Stimulated activated CD4-positive, alpha-beta T cell treated with anti-CD3 and anti-CD28 coated beads, Interleukin-4, amount 100 ng/mL, for 48 hours (primary cell): Measurements from ENCODE around the gene BOK.
A peak's percentile ranks its signal among the peaks of the same experiment; 100 is the strongest.

Experiments
- DNase-seq, 2 donors: peaks; one replicate each; pipeline ENCODE4 v3.0.0-alpha.2; 2020; ENCODE audit warnings: low read depth in 2 of 2

BOK gene

GRCh38 chr2:241538838-241539615 lies 19.5 kb upstream of the BOK start:
- no peak for DNase-seq

GRCh38 chr2:241539616-241540374 lies 18.8 kb upstream of the BOK start:
- DNase-seq, result no peak

DNA sequence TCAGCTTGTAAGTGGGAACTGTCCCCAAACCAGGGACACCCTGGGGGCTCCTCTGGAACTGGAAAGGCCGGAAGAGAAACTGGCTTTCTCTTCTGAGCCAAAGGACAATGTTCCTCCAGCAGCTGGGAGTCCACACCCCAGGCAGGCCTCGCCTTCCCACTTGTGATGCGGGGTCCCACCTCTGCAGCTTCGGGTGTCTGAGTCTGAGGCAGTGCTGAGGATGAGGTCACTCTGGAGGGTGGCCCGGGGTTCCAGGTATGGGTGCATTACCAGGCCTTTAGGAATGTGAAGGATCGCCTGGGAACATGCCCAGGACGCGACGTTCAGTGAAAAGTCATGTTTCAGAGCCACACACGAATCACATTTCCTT lies 18.2 kb upstream of the BOK start:
- no peak for DNase-seq

- peak; percentile 50 to 82 for DNase-seq
These were observed 17.6 kb upstream of the BOK start for GRCh38 chr2:241540771-241541561.

DNA sequence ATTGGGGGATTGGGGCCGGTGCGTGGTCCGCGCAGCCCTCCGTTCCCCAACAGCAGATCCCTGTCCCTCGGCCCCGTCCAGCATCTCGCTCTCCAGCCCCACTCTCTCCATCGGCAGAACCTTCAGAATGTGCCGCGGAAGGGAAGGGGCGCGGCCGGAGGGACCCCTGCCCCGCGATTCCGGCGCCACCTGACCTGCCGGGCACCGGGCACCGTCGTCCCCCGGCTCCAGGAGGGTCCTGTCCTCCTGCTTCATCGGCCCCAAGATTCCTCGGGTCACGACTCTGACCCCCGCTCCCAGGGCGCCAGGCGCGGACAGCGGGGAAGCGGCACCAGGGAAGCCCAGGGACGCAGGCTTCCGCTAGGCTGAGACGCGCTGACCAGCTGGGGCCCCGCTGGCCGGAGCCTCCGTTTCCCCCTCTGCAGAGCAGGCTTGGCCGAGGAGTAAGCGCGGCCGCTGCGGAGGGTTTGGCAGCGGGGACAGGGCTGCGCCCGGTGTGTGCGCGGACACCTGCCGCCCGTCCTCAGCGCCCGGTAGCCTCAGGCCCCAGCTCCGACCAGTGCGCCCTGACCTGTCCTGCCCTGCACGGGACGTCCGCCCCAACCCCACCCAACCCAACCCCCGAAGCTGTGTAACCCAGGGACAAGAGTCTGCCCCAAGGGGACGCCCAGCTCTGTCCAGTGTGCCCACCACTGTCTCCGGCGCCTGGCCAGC lies 16.8 kb upstream of the BOK start:
- no peak for DNase-seq

- no peak for DNase-seq
These were observed 16.3 kb upstream of the BOK start for GRCh38 chr2:241542278-241542605.

DNA sequence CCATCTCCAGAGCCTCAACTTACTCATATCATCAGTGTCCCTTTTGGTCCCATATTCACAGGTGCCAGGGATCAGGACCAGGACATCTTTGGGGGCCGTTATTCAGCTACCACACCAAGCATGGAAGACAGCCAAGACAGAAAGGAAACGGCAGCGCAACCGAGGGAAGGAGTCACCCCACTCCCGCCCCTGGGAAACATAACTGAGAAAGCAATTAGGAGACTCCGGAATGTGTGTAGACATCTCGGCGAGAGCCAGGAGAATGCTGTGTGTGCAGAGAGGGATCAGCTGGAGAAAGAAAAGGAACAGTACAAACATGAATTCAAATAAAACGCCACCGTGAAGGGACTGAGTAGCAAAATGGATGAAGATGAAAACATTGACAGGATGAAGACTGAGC lies 13.4 kb upstream of the BOK start:
- DNase-seq, result no peak

- DNase-seq, result no peak
These were observed 12.7 kb upstream of the BOK start for GRCh38 chr2:241545523-241546473.

- DNase-seq, result no peak
These were observed 11.6 kb upstream of the BOK start for GRCh38 chr2:241546771-241547498.

DNA sequence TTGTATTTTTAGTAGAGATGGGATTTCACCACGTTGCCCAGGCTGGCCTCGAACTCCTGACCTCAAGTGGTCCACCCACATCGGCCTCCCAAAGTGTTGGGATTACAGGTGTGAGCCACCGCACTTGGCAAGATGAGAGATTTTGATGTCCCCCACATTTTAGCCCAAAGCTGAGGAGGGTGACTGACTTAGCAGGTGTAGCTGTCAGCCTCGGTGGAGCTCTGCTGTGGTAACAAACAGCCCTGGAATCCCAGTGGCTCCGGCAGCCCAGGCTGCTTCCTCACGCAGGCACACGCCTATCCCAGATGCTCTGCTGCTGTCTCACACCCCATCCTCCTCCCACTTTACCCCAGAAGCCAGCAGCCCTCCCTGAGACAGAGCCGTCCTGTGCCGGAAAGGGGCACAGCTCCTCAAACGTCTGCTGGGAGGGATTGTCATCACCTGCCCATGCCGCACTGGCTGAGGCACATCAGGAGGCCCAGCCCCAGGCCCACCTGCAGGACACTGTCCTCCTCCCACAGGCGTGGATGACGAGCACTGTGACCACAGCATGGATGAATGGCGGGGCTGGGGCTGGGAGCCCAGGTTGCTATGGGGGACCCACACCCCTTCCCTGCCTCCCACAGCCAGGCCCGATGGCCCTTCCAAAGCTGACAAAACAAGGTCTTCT lies 10.6 kb upstream of the BOK start:
- no peak for DNase-seq

DNA sequence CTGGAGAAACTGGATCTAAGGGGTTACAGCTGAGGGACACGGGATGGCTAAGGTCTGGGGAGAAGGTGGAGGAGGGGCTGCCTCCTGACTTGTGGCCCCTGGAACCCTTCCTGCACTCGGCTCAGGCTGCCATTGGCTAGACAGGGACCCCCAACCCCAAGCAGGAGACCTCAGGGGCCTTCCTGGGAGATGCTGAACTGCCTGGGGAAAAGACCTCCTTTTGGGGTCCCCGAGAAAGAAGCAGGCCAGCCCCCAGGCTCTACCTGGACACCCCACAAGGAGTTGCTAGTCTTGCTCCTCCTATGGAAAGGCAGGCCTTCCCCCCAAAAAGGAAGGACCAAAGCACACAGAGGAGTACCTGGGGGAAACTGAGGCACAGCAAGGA lies 10.1 kb upstream of the BOK start:
- DNase-seq, result no peak

DNA sequence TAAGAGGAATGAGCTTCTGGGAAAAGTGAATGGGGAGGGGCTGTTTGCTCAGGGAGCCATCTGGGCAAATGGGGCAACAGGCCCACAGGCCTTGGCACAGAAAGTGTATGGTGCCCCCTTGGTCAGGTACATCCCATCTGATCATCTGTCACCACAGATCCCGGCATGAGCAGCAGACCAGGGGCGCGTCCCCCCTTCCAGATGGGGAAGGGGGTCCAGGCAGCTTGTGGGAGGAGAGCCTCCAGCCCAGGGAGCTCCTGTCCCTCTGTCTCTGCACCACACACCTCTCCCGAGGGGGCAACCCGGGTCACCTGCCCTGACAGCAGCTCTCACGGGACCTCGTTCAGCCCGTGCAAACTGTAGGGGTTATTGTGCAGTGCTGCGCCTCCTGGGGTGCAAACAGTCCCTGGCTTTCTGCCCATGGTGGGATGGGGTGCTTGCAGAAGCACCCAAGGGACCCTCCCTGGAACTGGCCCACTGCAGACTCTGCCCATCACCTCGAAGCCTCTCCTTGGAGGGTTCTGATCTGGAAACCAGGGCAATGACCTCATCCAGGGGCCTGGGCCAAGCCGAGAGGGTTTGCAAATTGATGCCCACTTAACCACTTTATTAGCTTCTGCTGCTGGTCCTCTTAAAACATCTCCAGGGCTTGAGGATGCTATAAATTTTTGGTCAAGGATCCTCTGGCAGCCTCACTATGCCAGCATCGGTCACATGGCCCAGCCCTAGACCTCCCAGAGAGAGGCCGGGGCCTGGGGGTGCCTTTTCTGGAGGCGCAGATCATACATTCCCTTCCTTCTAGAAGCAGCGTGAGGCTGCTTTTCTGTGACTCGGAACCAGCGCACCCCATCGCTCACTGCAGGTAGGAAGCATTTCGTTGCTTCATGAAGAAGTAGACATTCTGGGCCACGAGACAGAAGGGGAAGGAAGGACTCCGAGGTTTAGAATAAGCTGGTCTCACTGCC lies 7.6 kb upstream of the BOK start:
- DNase-seq, result no peak

GRCh38 chr2:241551599-241551997 lies 6.9 kb upstream of the BOK start:
- DNase-seq, result no peak

DNA sequence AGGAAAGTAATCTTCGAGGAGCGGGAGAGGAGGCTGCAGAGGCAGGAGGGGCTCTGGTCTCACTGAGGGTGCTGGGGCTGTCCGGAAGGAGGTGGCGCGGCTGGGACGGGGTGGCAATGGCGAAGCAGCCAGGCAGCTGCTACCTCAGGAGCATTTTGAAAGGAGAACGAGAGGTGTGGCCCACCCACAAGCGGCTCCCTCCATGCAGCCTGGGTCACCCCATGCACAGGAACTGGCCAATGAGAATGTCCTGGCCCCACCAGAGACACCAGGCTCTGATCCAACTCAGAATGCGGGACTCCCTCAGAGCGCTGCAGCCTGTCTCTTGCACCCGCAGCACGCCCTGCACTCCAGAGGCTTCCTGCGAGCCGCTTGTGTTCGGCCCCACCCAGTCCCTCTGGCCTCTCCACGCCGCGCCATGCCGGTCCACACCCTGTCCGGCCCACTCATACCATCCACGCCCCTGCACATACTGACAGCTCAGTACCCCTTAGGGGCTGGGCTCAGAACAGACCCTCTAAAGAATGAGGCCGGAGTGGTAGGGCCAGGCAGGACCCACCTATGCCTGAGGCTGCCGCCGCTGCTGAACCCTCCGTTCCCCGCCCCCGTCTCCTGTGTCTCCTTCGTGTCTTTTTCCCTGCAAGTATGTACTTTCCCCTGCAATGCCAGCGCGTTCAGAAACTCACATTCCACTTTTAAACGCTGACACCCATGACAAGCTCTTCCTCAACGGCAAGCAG lies 6.4 kb upstream of the BOK start:
- no peak for DNase-seq

- DNase-seq, result no peak
These were observed 5.1 kb upstream of the BOK start for GRCh38 chr2:241553512-241553830.

DNA sequence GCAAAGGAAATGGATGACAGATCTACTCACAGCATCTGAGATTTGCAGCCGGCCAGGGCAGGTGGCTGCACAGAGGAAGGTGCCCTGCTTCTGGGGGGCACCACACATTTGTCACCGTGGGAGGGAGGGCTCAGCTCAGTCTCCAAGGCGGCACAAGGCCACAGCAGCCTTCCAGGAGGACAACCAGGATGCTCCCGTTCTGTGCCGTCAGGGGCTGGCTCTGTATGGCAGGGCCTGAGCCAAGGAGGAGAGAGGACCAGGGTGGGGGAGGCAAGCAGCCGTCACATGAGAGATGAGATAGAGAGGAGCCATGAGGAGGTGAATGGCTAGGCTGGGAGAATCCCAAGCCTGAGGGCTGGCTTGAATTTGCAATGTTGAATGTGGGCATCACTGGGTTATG lies 4.6 kb upstream of the BOK start:
- no peak for DNase-seq

GRCh38 chr2:241554610-241555322 lies 3.8 kb upstream of the BOK start:
- no peak for DNase-seq
